ENCODE results near the gene EIF5. TPM values are rescaled to one million over a fixed set of nuclear protein-coding genes. Genes with fewer than 3 reads are reported as not detected.

Gene EIF5
- total RNA-seq, 1 experiment from 2014 or later = 327 TPM

DNA sequence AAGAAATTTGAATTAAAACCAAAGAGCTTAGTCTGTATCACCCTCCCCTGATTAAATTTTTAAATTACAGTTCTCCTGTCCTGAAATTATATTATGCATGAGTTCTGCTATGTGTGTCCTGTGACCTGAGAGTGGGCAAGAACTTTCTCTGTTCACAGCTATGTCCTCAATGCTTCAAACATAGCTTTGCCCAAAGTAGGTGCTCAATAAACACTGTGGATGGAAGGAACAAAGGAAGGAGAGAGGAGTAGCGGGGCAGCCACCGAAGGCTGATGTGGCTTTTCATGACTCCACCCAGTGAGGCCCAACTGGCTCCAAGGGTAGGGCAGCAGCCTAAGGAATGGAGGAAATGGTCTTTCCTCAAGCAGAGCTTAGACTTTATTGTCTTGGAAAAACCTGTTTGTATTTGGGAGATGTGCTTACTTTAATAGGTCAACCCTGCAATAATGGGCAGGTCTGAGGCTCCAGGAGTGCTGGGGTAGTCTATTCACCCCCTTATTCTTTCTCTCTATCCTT is 43.5 kb downstream of the EIF5 start:
- BruUV-seq (replicated peaks) = no TSS peak
- CTCF ChIA-PET = interaction anchor here (2.2 kb wide), 1 partner anchor 13 kb away, joined by 10 read pairs; no protein-coding TSS in a partner anchor

DNA sequence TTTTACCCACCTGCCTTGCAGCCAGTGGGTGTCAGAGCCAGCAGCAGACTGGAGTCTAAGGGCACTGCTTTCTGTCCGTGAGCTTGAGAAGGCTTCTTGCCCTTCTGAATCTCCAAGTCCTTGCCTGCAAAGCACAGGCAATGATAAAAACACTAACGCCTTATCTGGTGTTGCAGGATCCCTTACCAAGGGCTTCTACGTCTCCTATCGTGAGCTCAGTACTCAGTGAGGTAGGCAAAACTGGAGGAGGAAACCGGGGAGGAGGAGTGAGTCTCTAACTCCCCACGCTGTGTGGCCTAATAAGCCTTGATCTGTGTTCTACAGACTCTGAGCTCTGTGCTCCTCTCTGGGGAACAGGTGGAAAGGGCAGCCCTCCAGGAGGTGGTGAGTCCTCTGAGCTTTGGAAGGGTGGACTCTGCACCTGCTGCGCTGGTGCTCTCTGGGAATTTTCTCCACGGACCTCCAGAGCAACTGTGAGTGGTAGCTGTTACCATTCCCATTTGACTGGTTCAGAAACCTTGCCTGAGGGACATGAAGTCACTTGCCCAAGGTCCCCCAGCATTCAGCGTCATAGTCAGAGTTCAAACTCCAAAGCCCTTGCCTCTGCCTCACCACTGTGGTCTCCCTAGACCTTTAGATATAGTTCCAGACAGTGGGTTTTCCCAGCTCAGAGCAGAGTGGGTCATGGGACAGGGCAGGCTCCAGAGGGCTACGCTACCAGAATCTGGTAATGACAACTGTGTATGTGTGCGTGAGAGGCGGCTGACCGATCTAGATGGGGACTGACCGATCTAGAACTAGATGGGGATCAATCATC is 44.2 kb downstream of the EIF5 start:
- ChIA-PET CTCF (interaction anchor here (0.6 to 2.2 kb wide), 3 partner anchors 12 to 1588 kb away, joined by 3 to 10 read pairs (median 3); no protein-coding TSS in a partner anchor), POLR2A (interaction anchor here (1.2 kb wide), 1 partner anchor 16 kb away, joined by 3 read pairs; no protein-coding TSS in a partner anchor)
- TF ChIP-seq, protein P1, sequence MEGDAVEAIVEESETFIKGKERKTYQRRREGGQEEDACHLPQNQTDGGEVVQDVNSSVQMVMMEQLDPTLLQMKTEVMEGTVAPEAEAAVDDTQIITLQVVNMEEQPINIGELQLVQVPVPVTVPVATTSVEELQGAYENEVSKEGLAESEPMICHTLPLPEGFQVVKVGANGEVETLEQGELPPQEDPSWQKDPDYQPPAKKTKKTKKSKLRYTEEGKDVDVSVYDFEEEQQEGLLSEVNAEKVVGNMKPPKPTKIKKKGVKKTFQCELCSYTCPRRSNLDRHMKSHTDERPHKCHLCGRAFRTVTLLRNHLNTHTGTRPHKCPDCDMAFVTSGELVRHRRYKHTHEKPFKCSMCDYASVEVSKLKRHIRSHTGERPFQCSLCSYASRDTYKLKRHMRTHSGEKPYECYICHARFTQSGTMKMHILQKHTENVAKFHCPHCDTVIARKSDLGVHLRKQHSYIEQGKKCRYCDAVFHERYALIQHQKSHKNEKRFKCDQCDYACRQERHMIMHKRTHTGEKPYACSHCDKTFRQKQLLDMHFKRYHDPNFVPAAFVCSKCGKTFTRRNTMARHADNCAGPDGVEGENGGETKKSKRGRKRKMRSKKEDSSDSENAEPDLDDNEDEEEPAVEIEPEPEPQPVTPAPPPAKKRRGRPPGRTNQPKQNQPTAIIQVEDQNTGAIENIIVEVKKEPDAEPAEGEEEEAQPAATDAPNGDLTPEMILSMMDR (IDR thresholded peaks at IDR 0.05; ENCODE audit: unreplicated experiment) = no peak
- no TSS peak for BruUV-seq (replicated peaks)
- DNase-seq (ENCODE audit: unreplicated experiment) = no peak
- H3K4me3 Mint-ChIP-seq (ENCODE audit: unreplicated experiment) = no peak overlapping the region
- H3K27ac Mint-ChIP-seq (ENCODE audit: low read depth, unreplicated experiment) = no peak overlapping the region
- no peaks in the 10 kb centered on the region for H3K36me3 Mint-ChIP-seq (ENCODE audit: insufficient read depth, unreplicated experiment)
- no peaks in the 10 kb centered on the region for H3K9me3 Mint-ChIP-seq (ENCODE audit: unreplicated experiment)
- no peaks in the 10 kb centered on the region for H3K27me3 Mint-ChIP-seq (ENCODE audit: insufficient read depth, unreplicated experiment)
- intact Hi-C loops (cut with micrococcal nuclease) = no loop called here
- peaks cover 14% of the 10 kb centered on the region for H3K4me1 Mint-ChIP-seq (ENCODE audit: insufficient read depth, unreplicated experiment)

More for the DNA sequence above, 43.5 kb downstream of the EIF5 start:
- no peak for DNase-seq (ENCODE audit: unreplicated experiment)
- no peak overlapping the region for H3K27ac Mint-ChIP-seq (ENCODE audit: low read depth, unreplicated experiment)
- H3K4me1 Mint-ChIP-seq (ENCODE audit: insufficient read depth, unreplicated experiment) = peaks cover 13% of the 10 kb centered on the region
- TF ChIP-seq, protein P1 (IDR thresholded peaks at IDR 0.05; ENCODE audit: unreplicated experiment) = no peak
- H3K27me3 Mint-ChIP-seq (ENCODE audit: insufficient read depth, unreplicated experiment) = no peaks in the 10 kb centered on the region
- POLR2A ChIA-PET = interaction anchor here (1.2 kb wide), 1 partner anchor 15 kb away, joined by 3 read pairs; no protein-coding TSS in a partner anchor
- H3K9me3 Mint-ChIP-seq (ENCODE audit: unreplicated experiment) = no peaks in the 10 kb centered on the region
- intact Hi-C loops (cut with micrococcal nuclease) = no loop called here
- H3K36me3 Mint-ChIP-seq (ENCODE audit: insufficient read depth, unreplicated experiment) = no peaks in the 10 kb centered on the region
- no peak overlapping the region for H3K4me3 Mint-ChIP-seq (ENCODE audit: unreplicated experiment)

DNA sequence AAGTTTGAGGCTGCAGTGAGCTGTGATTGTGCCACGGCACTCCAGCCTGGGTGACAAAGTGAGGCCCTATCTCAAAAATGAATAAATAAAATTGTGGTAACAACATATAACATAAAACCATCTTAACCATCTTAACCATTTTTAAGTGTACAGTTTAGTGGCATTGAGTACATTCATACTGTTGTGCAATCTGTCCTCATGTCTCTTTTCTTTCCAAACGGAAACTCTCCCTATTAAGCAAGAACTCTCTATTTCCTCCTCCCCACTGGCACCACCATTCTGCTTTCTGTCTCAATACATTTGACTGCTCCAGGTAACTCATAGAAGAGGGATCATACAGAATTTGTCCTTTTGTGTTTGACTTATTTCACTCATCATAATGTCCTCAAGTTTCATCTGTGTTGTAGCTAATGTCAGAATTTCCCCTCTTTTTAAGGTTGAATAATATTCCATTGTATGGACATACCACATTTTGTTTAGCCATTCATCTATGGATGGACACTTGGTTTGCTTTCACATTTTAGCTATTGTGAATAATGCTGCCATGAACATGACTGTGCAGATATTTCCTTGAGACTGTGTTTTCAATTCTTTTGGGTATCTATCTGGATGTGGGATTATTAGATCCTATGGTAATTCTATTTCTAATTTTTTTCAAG is 46.8 kb downstream of the EIF5 start:
- no peaks in the 10 kb centered on the region for H3K9me3 Mint-ChIP-seq (ENCODE audit: unreplicated experiment)
- CTCF ChIA-PET = interaction anchor here (0.6 to 5.1 kb wide), 4 partner anchors 8 to 27 kb away, joined by 3 to 36 read pairs (median 4); no protein-coding TSS in a partner anchor
- no peak overlapping the region for H3K4me3 Mint-ChIP-seq (ENCODE audit: unreplicated experiment)
- POLR2A ChIA-PET = interaction anchor here (0.7 to 3.1 kb wide), 7 partner anchors 10 to 47 kb away, joined by 3 to 16 read pairs (median 4); partner anchors contain the start of gene EIF5
- intact Hi-C loops (cut with micrococcal nuclease) = no loop called here
- H3K4me1 Mint-ChIP-seq (ENCODE audit: insufficient read depth, unreplicated experiment) = peaks cover 14% of the 10 kb centered on the region
- TF ChIP-seq, protein P1 (IDR thresholded peaks at IDR 0.05; ENCODE audit: unreplicated experiment) = no peak
- H3K27ac Mint-ChIP-seq (ENCODE audit: low read depth, unreplicated experiment) = no peak overlapping the region
- peaks cover 6% of the 10 kb centered on the region for H3K36me3 Mint-ChIP-seq (ENCODE audit: insufficient read depth, unreplicated experiment)
- no peaks in the 10 kb centered on the region for H3K27me3 Mint-ChIP-seq (ENCODE audit: insufficient read depth, unreplicated experiment)
- BruUV-seq (replicated peaks) = no TSS peak
- DNase-seq (ENCODE audit: unreplicated experiment) = peak; percentile 58

DNA sequence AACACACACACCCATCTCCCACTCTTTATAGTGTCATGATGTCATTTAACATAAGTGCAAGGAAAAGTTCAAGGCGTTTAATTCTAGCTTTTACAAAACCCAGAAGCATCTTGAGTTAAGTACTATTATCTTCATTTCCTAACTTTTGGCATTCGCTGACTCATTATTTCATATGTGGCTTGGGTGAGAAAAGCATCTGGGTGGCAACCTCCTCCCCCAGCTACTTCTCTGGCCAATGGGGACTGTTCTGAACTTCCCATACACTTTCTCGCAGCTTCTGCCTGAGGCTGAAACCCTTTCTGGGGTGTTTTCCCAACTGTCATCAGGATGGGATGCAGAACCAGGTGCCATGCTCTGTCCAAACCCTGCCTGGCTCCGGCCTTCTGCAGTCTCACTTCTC is 48.3 kb downstream of the EIF5 start:
- peak; percentile 78 for DNase-seq (ENCODE audit: unreplicated experiment)
- H3K4me3 Mint-ChIP-seq (ENCODE audit: unreplicated experiment) = no peak overlapping the region
- POLR2A ChIA-PET = interaction anchor here (0.6 to 3.1 kb wide), 7 partner anchors 8 to 48 kb away, joined by 3 to 16 read pairs (median 4); partner anchors contain the start of gene EIF5
- peaks cover 19% of the 10 kb centered on the region for H3K4me1 Mint-ChIP-seq (ENCODE audit: insufficient read depth, unreplicated experiment)
- no peaks in the 10 kb centered on the region for H3K27me3 Mint-ChIP-seq (ENCODE audit: insufficient read depth, unreplicated experiment)
- H3K9me3 Mint-ChIP-seq (ENCODE audit: unreplicated experiment) = no peaks in the 10 kb centered on the region
- H3K36me3 Mint-ChIP-seq (ENCODE audit: insufficient read depth, unreplicated experiment) = peaks cover 6% of the 10 kb centered on the region
- no peak overlapping the region for H3K27ac Mint-ChIP-seq (ENCODE audit: low read depth, unreplicated experiment)
- BruUV-seq (replicated peaks) = no TSS peak
- intact Hi-C loops (cut with micrococcal nuclease) = no loop called here
- CTCF ChIA-PET = interaction anchor here (5.1 kb wide), 1 partner anchor 10 kb away, joined by 36 read pairs; no protein-coding TSS in a partner anchor
- TF ChIP-seq, protein P1 (IDR thresholded peaks at IDR 0.05; ENCODE audit: unreplicated experiment) = no peak

Data from MCF 10A (cell line).